IMR-90 (cell line): Measurements from ENCODE around the gene PLPP3. TPM values are rescaled to one million over a fixed set of nuclear protein-coding genes. Genes with fewer than 3 reads are reported as not detected.

ENCODE experiments used
- ATAC-seq: fragments of 200-7000 bp; cut with Tn5 transposase; 2 replicates; pipeline ENCODE4 v1.9.1; 2020; ENCODE audit warnings: low read depth, mild to moderate bottlenecking, moderate library complexity
- BruUV-seq: library from RNA; stranded (reverse); fragments of 400-500 nt; replicated peaks from 2 replicates; lab custom pipeline; 2021; lab: Mats Ljungman, UMichigan
- CTCF ChIA-PET: fragments of 300-600 bp; formaldehyde crosslinking; extraction: SDS; loops from one replicate; lab custom pipeline; 2021; ENCODE audit warnings: antibody characterized with exemption; lab: Yijun Ruan, JAX
- POLR2A ChIA-PET: fragments of 300-600 bp; sonication (Branson Sonifier 250); formaldehyde crosslinking; loops from one replicate; lab custom pipeline; 2022; ENCODE audit warnings: antibody characterized with exemption; ENCODE audit not compliant: unreplicated experiment; lab: Charles Lee
- DNase-seq: peaks from one replicate; pipeline ENCODE4 v3.0.0; 2013
- H2AFZ ChIP-seq: replicated peaks from 2 replicates; pipeline ENCODE3; 2013; ENCODE audit warnings: low read length, mild to moderate bottlenecking; ENCODE audit not compliant: poor library complexity
- H2AK5ac ChIP-seq: 2 replicates; pipeline ENCODE4 v1.6.1; 2013; ENCODE audit warnings: low read depth, low read length, inconsistent platforms
- H2AK9ac ChIP-seq: replicated peaks from 2 replicates; pipeline ENCODE3; 2013; ENCODE audit warnings: mild to moderate bottlenecking, low read depth, low read length, moderate library complexity; ENCODE audit not compliant: poor library complexity
- H2BK120ac ChIP-seq: 2 replicates; pipeline ENCODE4 v1.6.1; 2013; ENCODE audit warnings: low read depth, low read length, inconsistent platforms
- H2BK15ac ChIP-seq: 3 replicates; pipeline ENCODE4 v1.6.1; 2013; ENCODE audit warnings: low read depth, low read length, inconsistent platforms
- H2BK20ac ChIP-seq: 2 replicates; pipeline ENCODE4 v1.6.1; 2013; ENCODE audit warnings: low read depth, mild to moderate bottlenecking, inconsistent platforms, low read length, moderate library complexity
- H2BK5ac ChIP-seq: 2 replicates; pipeline ENCODE4 v1.6.1; 2013; ENCODE audit warnings: mild to moderate bottlenecking, low read depth, low read length, inconsistent platforms; ENCODE audit not compliant: poor library complexity, severe bottlenecking
- H3K14ac ChIP-seq: replicated peaks from 2 replicates; pipeline ENCODE4 v1.6.1; 2013; ENCODE audit warnings: low read depth, low read length, inconsistent platforms
- H3K18ac ChIP-seq: 2 replicates; pipeline ENCODE4 v1.6.1; 2013; ENCODE audit warnings: low read depth, low read length, control low read depth
- H3K23ac ChIP-seq: 2 replicates; pipeline ENCODE4 v1.6.1; 2013; ENCODE audit warnings: low read depth, low read length, inconsistent platforms
- H3K27ac ChIP-seq: 2 replicates; pipeline ENCODE4 v1.5.1; 2013; ENCODE audit warnings: mild to moderate bottlenecking, control low read depth, low read length; ENCODE audit not compliant: insufficient read depth
- H3K27me3 ChIP-seq: 2 replicates; pipeline ENCODE4 v1.6.1; 2013; ENCODE audit warnings: low read length; ENCODE audit not compliant: control insufficient read depth, insufficient read depth
- H3K36me3 ChIP-seq: 2 replicates; pipeline ENCODE4 v1.6.1; 2013; ENCODE audit warnings: low read length, mixed read lengths; ENCODE audit not compliant: control insufficient read depth, insufficient read depth
- H3K4ac ChIP-seq: 2 replicates; pipeline ENCODE4 v1.6.1; 2013; ENCODE audit warnings: low read depth, low read length, inconsistent platforms
- H3K4me1 ChIP-seq: 2 replicates; pipeline ENCODE4 v1.6.1; 2013; ENCODE audit warnings: low read length, mixed read lengths; ENCODE audit not compliant: control insufficient read depth, insufficient read depth
- H3K4me2 ChIP-seq: 2 replicates; pipeline ENCODE4 v1.6.1; 2013; ENCODE audit warnings: low read depth, mild to moderate bottlenecking, control low read depth, low read length, moderate library complexity
- H3K4me3 ChIP-seq: 2 replicates; pipeline ENCODE4 v1.5.1; 2013; ENCODE audit warnings: low read depth, mild to moderate bottlenecking, control low read depth, low read length, moderate library complexity; ENCODE audit not compliant: insufficient read depth
- H3K56ac ChIP-seq: 2 replicates; pipeline ENCODE4 v1.6.1; 2013; ENCODE audit warnings: low read length, inconsistent platforms; ENCODE audit not compliant: insufficient read depth; ENCODE audit errors: extremely low read depth
- H3K79me1 ChIP-seq, 2 experiments: 2 replicates each; pipeline ENCODE4 v1.6.1; 2013; ENCODE audit warnings: low read length in 2 of 2, inconsistent platforms in 1 of 2, low read depth in 1 of 2
- H3K9ac ChIP-seq: 2 replicates; pipeline ENCODE4 v1.6.1; 2013; ENCODE audit warnings: low read depth, low read length, control low read depth
- H3K9me1 ChIP-seq: 2 replicates; pipeline ENCODE4 v1.6.1; 2013; ENCODE audit warnings: low read length, inconsistent platforms; ENCODE audit not compliant: insufficient read depth
- H3K9me3 ChIP-seq: 2 replicates; pipeline ENCODE4 v1.6.1; 2013; ENCODE audit warnings: low read length; ENCODE audit not compliant: control insufficient read depth, insufficient read depth
- H4K20me1 ChIP-seq: 2 replicates; pipeline ENCODE4 v1.6.1; 2013; ENCODE audit warnings: low read length, inconsistent platforms; ENCODE audit not compliant: insufficient read depth
- H4K5ac ChIP-seq: 2 replicates; pipeline ENCODE4 v1.6.1; 2013; ENCODE audit warnings: mild to moderate bottlenecking, low read depth, low read length, control low read depth
- H4K8ac ChIP-seq, 2 experiments: 2 replicates each; pipeline ENCODE4 v1.6.1; 2013; ENCODE audit warnings: low read depth in 2 of 2, low read length in 2 of 2, control low read depth in 1 of 2, inconsistent platforms in 1 of 2
- H4K91ac ChIP-seq: 2 replicates; pipeline ENCODE4 v1.6.1; 2013; ENCODE audit warnings: low read depth, low read length, inconsistent platforms; ENCODE audit not compliant: insufficient read depth
- BHLHE40 ChIP-seq: fragments of 150-350 bp; IDR thresholded peaks from 2 replicates; pipeline ENCODE4 v1.6.1; 2016; ENCODE audit warnings: mild to moderate bottlenecking, low read depth, low read length
- ELK1 ChIP-seq: fragments of 150-350 bp; IDR thresholded peaks from 2 replicates; pipeline ENCODE4 v1.6.1; 2016; ENCODE audit warnings: low read depth, mild to moderate bottlenecking, low read length, moderate library complexity, borderline replicate concordance
- MAFK ChIP-seq: IDR thresholded peaks from 2 replicates; pipeline ENCODE4 v1.6.1; 2012; ENCODE audit warnings: low read depth, low read length, improper control_type of control experiment
- MAZ ChIP-seq: IDR thresholded peaks from 2 replicates; pipeline ENCODE4 v1.6.1; 2012; ENCODE audit warnings: low read depth, mild to moderate bottlenecking, low read length, improper control_type of control experiment, moderate library complexity, borderline replicate concordance
- MXI1 ChIP-seq: IDR thresholded peaks from 2 replicates; pipeline ENCODE4 v1.6.1; 2012; ENCODE audit warnings: low read depth, mild to moderate bottlenecking, low read length, moderate library complexity, borderline replicate concordance
- NFE2L2 ChIP-seq: fragments of 150-350 bp; IDR thresholded peaks from 2 replicates; pipeline ENCODE4 v1.6.1; 2016; ENCODE audit warnings: low read depth, mild to moderate bottlenecking, low read length
- RFX5 ChIP-seq: IDR thresholded peaks from 2 replicates; pipeline ENCODE4 v1.8.0; 2012; ENCODE audit warnings: low read depth, mild to moderate bottlenecking, low read length, moderate library complexity
- USF2 ChIP-seq: fragments of 150-350 bp; IDR thresholded peaks from 2 replicates; pipeline ENCODE4 v1.6.1; 2017; ENCODE audit warnings: mild to moderate bottlenecking, antibody characterized with exemption, low read length, low read depth
- WGBS, 2 experiments: methylation state at CpG; one replicate each; pipeline versions ENCODE4 v1.1.5 to v1.1.7; 2013; ENCODE audit warnings: missing lambda C conversion rate in 2 of 2; ENCODE audit not compliant: insufficient read length in 1 of 2; ENCODE audit errors: extremely low coverage in 2 of 2; 5-methylcytosine and 5-hydroxymethylcytosine counted together
- dilution Hi-C: fragments of 300-500 bp; cut with HindIII; formaldehyde crosslinking; loops from one replicate; pipeline ENCODE4 v1.14.3; 2018; ENCODE audit warnings: low sequenced_read_pairs; ENCODE audit not compliant: unreplicated experiment
- in situ Hi-C: fragments of 300-500 bp; cut with MboI; formaldehyde crosslinking; loops from 3 replicates; pipeline ENCODE4 v1.14.3; 2019; ENCODE audit warnings: low sequenced_read_pairs, inconsistent platforms, mixed read lengths
- intact Hi-C: fragments of 100-400 bp; cut with micrococcal nuclease; formaldehyde crosslinking; loops from 2 replicates; pipeline ENCODE4 v1.10.0; 2022
- polyA plus RNA-seq, 3 experiments: library from polyadenylated mRNA; depleted of rRNA; stranded (reverse); fragments of >200 nt; gene quantifications; 2 replicates each; pipeline ENCODE4 v1.2.3, GENCODE V29; 2012; ENCODE audit warnings: low replicate concordance in 1 of 3
- total RNA-seq: library from RNA; depleted of rRNA; stranded (reverse); fragments of >200 nt; gene quantifications from 2 replicates; pipeline ENCODE4 v1.2.3, GENCODE V29; 2012

PLPP3 gene
- total and polyA plus RNA-seq, 2 of the 4 experiments (the other 2 are of a cell fraction), result 49.9 to 56.6 TPM

GRCh38 chr1:56627636-56628039 is 48.3 kb upstream of the PLPP3 start:
- peak; percentile 78 for ATAC-seq
- in situ Hi-C loops, result no loop called here
- H3K36me3 ChIP-seq, result no peaks in the 10 kb centered on the region
- WGBS, 2 experiments, result 60% methylated on average over 2 of the region's 3 CpGs; no CpG with 5 or more reads in 1 of the 2 experiments
- no peaks in the 10 kb centered on the region for H3K27me3 ChIP-seq
- H4K91ac ChIP-seq, result no peak overlapping the region
- no peaks in the 10 kb centered on the region for H3K9me1 ChIP-seq
- no peak overlapping the region for H3K23ac ChIP-seq
- no peaks in the 10 kb centered on the region for H3K9me3 ChIP-seq
- H2AK5ac ChIP-seq, result no peak overlapping the region
- H4K5ac ChIP-seq, result no peak overlapping the region
- H2BK120ac ChIP-seq, result no peak overlapping the region
- H3K4me3 ChIP-seq, result no peak overlapping the region
- no peak overlapping the region for H2BK15ac ChIP-seq
- H2BK5ac ChIP-seq, result no peak overlapping the region
- no peak overlapping the region for H3K9ac ChIP-seq
- intact Hi-C loops, result no loop called here
- no peak overlapping the region for H3K27ac ChIP-seq
- no peak overlapping the region for H4K8ac ChIP-seq
- no peaks in the 10 kb centered on the region for H4K20me1 ChIP-seq
- H3K4me2 ChIP-seq, result no peak overlapping the region
- peak; percentile 70 for DNase-seq
- no peak overlapping the region for H3K14ac ChIP-seq
- H3K18ac ChIP-seq, result no peak overlapping the region
- CTCF ChIA-PET, result interaction anchor here (0.5 to 1.0 kb wide), 3 partner anchors 26 to 1317 kb away, joined by 3 to 4 read pairs (median 4); no protein-coding TSS in a partner anchor
- H2BK20ac ChIP-seq, result no peak overlapping the region
- TF ChIP-seq USF2 (peak; percentile 73), MAFK (no peak), BHLHE40 (no peak), NFE2L2 (no peak), ELK1 (no peak), MXI1 (no peak), MAZ (no peak), RFX5 (no peak)
- dilution Hi-C loops, result no loop called here
- H3K4me1 ChIP-seq, result no peaks in the 10 kb centered on the region; the same call in 1 of the 2 replicates
- POLR2A ChIA-PET, result no interaction called here
- H3K56ac ChIP-seq, result no peak overlapping the region
- H2AFZ ChIP-seq, result no peak overlapping the region
- no TSS peak for BruUV-seq
- no peak overlapping the region for H2AK9ac ChIP-seq
- H3K4ac ChIP-seq, result no peak overlapping the region
- no peaks in the 10 kb centered on the region for H3K79me1 ChIP-seq
